ENCODE measurements around the gene SLC6A18. TPM values are rescaled to one million over a fixed set of nuclear protein-coding genes. Genes with fewer than 3 reads are reported as not detected.
"Not testable (repeated sequence)": the region's sequence is repeated elsewhere in the genome, so short reads cannot be mapped to it uniquely, and the experiment has no call there.

SLC6A18 gene
- total RNA-seq, 1 donor from 2014 or later, result not detected

- Histone ChIP-seq H3K9me3 (peaks cover 0 to 4% of the 10 kb centered on the region in 2 donors), H3K4me3 (no peak overlapping the region), H3K36me3 (no peaks in the 10 kb centered on the region), H3K4me1 (no peaks in the 10 kb centered on the region), H3K27ac (no peak overlapping the region), H3K27me3 (no peaks in the 10 kb centered on the region)
- no peak for TF ChIP-seq CTCF (IDR thresholded peaks at IDR 0.05)
- intact Hi-C loops (cut with DNase I), result no loop called here
- DNase-seq (ENCODE audit: low spot score in 2 of 2), result no peak
Measured at GRCh38 chr5:1266791-1267190, 41.6 kb downstream of the SLC6A18 start.

- H3K27me3 ChIP-seq; H3K36me3 ChIP-seq; H3K4me3 ChIP-seq; intact Hi-C loops (cut with DNase I); H3K27ac ChIP-seq; DNase-seq (ENCODE audit: low spot score in 2 of 2); H3K9me3 ChIP-seq; H3K4me1 ChIP-seq: not testable (repeated sequence)
Measured at GRCh38 chr5:1267464-1267863, 42.3 kb downstream of the SLC6A18 start.

- Histone ChIP-seq H3K9me3 (no peaks in the 10 kb centered on the region), H3K36me3 (no peaks in the 10 kb centered on the region), H3K4me1 (no peaks in the 10 kb centered on the region), H3K27me3 (no peaks in the 10 kb centered on the region), H3K27ac (no peak overlapping the region), H3K4me3 (no peak overlapping the region)
- TF ChIP-seq CTCF (IDR thresholded peaks at IDR 0.05), result no peak
- intact Hi-C loops (cut with DNase I), result no loop called here
- DNase-seq (ENCODE audit: low spot score in 2 of 2), result no peak
Measured at GRCh38 chr5:1268056-1268455, 42.9 kb downstream of the SLC6A18 start.

- H3K27me3 ChIP-seq, result no peaks in the 10 kb centered on the region
- no peaks in the 10 kb centered on the region for H3K9me3 ChIP-seq
- H3K27ac ChIP-seq, result no peak overlapping the region
- no peaks in the 10 kb centered on the region for H3K36me3 ChIP-seq
- no peak for TF ChIP-seq CTCF (IDR thresholded peaks at IDR 0.05)
- H3K4me1 ChIP-seq, result no peaks in the 10 kb centered on the region
- DNase-seq (ENCODE audit: low spot score in 2 of 2), result no peak
- no peak overlapping the region for H3K4me3 ChIP-seq
- intact Hi-C loops (cut with DNase I), result no loop called here
Measured at GRCh38 chr5:1268666-1269065, 43.5 kb downstream of the SLC6A18 start.

- DNase-seq (ENCODE audit: low spot score in 2 of 2), result no peak
- Histone ChIP-seq H3K4me3 (no peak overlapping the region), H3K27ac (no peak overlapping the region), H3K27me3 (no peaks in the 10 kb centered on the region), H3K4me1 (no peaks in the 10 kb centered on the region), H3K36me3 (no peaks in the 10 kb centered on the region), H3K9me3 (no peaks in the 10 kb centered on the region)
- intact Hi-C loops (cut with DNase I), result no loop called here
- TF ChIP-seq CTCF (IDR thresholded peaks at IDR 0.05), result no peak
Measured at GRCh38 chr5:1270426-1270825, 45.2 kb downstream of the SLC6A18 start.

- Histone ChIP-seq H3K27ac (no peak overlapping the region), H3K36me3 (no peaks in the 10 kb centered on the region), H3K4me3 (no peak overlapping the region), H3K9me3 (no peaks in the 10 kb centered on the region), H3K27me3 (no peaks in the 10 kb centered on the region), H3K4me1 (no peaks in the 10 kb centered on the region)
- DNase-seq (ENCODE audit: low spot score in 2 of 2), result no peak
- TF ChIP-seq CTCF (IDR thresholded peaks at IDR 0.05), result no peak
- intact Hi-C loops (cut with DNase I), result no loop called here
Measured at GRCh38 chr5:1270933-1271914, 46.0 kb downstream of the SLC6A18 start.
